SK-N-SH treated with all-trans-retinoic acid at 6 μM for 48 hours (cell line): Measurements from ENCODE around the gene SLC28A2.
"Not testable (repeated sequence)": the region's sequence is repeated elsewhere in the genome, so short reads cannot be mapped to it uniquely, and the experiment has no call there.

Experiments used
- ARNTL ChIP-seq: fragments of 450-650 bp; formaldehyde crosslinking; IDR thresholded peaks from 2 replicates; pipeline ENCODE4 v1.5.0; 2020; ENCODE audit warnings: low read depth, mild to moderate bottlenecking, moderate library complexity, borderline replicate concordance
- BACH2 ChIP-seq: fragments of 250-450 bp; sonication (Bioruptor Pico); IDR thresholded peaks from 2 replicates; pipeline ENCODE4 v1.9.0; 2021; ENCODE audit warnings: mild to moderate bottlenecking, borderline replicate concordance
- CREB5 ChIP-seq: fragments of 250-450 bp; sonication (Bioruptor Pico); IDR thresholded peaks from 2 replicates; pipeline ENCODE4 v1.5.1; 2020; ENCODE audit warnings: low read depth, mild to moderate bottlenecking, moderate library complexity
- GLIS3 ChIP-seq: fragments of 250-450 bp; sonication (Bioruptor Pico); IDR thresholded peaks from 2 replicates; pipeline ENCODE4 v1.5.0; 2020; ENCODE audit warnings: mild to moderate bottlenecking, moderate library complexity
- ISL1 ChIP-seq: fragments of 250-450 bp; sonication (Bioruptor Pico); IDR thresholded peaks from 2 replicates; pipeline ENCODE4 v2.1.2; 2022; ENCODE audit warnings: mild to moderate bottlenecking, moderate library complexity
- PATZ1 ChIP-seq: fragments of 250-450 bp; sonication (Bioruptor Pico); IDR thresholded peaks from 2 replicates; pipeline ENCODE4 v1.8.0; 2020; ENCODE audit warnings: mild to moderate bottlenecking, moderate library complexity, borderline replicate concordance
- RARB ChIP-seq: fragments of 250-450 bp; sonication (Bioruptor Pico); IDR thresholded peaks from 2 replicates; pipeline ENCODE4 v1.8.0; 2021; ENCODE audit warnings: mild to moderate bottlenecking, moderate library complexity
- TCF4 ChIP-seq: fragments of 250-450 bp; sonication (Bioruptor Pico); IDR thresholded peaks from 2 replicates; pipeline ENCODE4 v1.8.0; 2021; ENCODE audit warnings: mild to moderate bottlenecking, moderate library complexity, borderline replicate concordance
- ZFP3 ChIP-seq: fragments of 250-450 bp; sonication (Bioruptor Pico); IDR thresholded peaks from 2 replicates; pipeline ENCODE4 v1.5.0; 2020; ENCODE audit warnings: mild to moderate bottlenecking, moderate library complexity
- ZNF70 ChIP-seq: fragments of 450-650 bp; formaldehyde crosslinking; IDR thresholded peaks from 2 replicates; pipeline ENCODE4 v1.5.0; 2020; ENCODE audit warnings: mild to moderate bottlenecking, moderate library complexity
- ZNF8 ChIP-seq: fragments of 450-650 bp; formaldehyde crosslinking; IDR thresholded peaks from 2 replicates; pipeline ENCODE4 v1.5.0; 2020; ENCODE audit warnings: mild to moderate bottlenecking, moderate library complexity

- TF ChIP-seq RARB (CRISPR knock-in tag); TCF4 (CRISPR knock-in tag); ISL1 (CRISPR knock-in tag); BACH2 (CRISPR knock-in tag); ZNF70; CREB5 (CRISPR knock-in tag); ZNF8 (CRISPR knock-in tag); ZFP3 (CRISPR knock-in tag); GLIS3 (CRISPR knock-in tag); PATZ1 (CRISPR knock-in tag); ARNTL (CRISPR knock-in tag): not testable (repeated sequence)
Observed at GRCh38 chr15:45293326-45293725, 41.3 kb downstream of the SLC28A2 start.
